ENCODE measurements around the gene MAGIX.

DNA sequence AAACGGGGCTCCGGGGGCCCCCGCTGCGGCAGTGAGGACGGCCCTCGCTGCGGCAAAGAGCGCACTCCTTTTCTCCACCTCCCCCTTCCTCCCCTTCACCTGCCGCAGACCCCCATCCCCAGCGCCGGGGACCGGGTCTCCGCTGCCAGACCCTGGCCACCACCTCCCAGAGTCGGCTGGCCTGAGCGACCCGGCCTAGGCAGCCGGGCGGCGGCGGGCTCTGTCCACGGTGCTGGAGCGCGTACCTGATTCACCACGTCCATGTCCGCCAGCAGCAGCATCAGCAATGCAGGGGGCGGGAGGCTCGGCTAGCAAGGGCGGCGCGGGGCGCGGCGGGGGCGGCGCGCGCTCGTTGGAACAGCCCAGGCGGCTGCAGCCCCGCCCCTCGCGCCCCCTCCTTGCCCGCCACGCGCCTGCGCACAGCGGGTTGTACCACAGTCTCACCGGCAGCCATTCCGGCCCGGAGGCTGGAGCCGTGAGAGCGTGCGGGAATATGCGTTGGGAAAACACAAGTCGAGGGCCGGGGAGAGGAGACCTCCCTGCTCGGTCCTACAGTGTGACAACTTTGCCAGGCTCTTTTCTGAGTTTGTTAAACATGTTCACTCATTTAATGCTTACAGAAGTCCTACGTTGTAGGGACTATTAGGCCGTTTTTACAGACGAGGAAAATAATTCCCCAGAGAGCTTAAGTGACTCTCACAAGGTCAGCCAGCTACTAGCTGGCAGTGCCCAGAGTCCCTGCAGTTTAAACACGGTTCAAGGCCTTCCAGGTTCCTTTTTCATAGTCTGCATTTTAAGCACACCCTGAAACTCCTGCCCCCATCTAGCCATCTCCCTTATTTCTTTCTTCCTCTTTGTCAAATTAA is 37.6 kb downstream of the MAGIX start, which contains the start of gene SYP:
- TF ChIP-seq, protein P1, sequence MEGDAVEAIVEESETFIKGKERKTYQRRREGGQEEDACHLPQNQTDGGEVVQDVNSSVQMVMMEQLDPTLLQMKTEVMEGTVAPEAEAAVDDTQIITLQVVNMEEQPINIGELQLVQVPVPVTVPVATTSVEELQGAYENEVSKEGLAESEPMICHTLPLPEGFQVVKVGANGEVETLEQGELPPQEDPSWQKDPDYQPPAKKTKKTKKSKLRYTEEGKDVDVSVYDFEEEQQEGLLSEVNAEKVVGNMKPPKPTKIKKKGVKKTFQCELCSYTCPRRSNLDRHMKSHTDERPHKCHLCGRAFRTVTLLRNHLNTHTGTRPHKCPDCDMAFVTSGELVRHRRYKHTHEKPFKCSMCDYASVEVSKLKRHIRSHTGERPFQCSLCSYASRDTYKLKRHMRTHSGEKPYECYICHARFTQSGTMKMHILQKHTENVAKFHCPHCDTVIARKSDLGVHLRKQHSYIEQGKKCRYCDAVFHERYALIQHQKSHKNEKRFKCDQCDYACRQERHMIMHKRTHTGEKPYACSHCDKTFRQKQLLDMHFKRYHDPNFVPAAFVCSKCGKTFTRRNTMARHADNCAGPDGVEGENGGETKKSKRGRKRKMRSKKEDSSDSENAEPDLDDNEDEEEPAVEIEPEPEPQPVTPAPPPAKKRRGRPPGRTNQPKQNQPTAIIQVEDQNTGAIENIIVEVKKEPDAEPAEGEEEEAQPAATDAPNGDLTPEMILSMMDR (IDR thresholded peaks at IDR 0.05): no peak
- no peak for TF ChIP-seq EP300 (IDR thresholded peaks at IDR 0.05)
